ENCODE measurements around the gene ZFHX3.

The ZFHX3 gene, protein sequence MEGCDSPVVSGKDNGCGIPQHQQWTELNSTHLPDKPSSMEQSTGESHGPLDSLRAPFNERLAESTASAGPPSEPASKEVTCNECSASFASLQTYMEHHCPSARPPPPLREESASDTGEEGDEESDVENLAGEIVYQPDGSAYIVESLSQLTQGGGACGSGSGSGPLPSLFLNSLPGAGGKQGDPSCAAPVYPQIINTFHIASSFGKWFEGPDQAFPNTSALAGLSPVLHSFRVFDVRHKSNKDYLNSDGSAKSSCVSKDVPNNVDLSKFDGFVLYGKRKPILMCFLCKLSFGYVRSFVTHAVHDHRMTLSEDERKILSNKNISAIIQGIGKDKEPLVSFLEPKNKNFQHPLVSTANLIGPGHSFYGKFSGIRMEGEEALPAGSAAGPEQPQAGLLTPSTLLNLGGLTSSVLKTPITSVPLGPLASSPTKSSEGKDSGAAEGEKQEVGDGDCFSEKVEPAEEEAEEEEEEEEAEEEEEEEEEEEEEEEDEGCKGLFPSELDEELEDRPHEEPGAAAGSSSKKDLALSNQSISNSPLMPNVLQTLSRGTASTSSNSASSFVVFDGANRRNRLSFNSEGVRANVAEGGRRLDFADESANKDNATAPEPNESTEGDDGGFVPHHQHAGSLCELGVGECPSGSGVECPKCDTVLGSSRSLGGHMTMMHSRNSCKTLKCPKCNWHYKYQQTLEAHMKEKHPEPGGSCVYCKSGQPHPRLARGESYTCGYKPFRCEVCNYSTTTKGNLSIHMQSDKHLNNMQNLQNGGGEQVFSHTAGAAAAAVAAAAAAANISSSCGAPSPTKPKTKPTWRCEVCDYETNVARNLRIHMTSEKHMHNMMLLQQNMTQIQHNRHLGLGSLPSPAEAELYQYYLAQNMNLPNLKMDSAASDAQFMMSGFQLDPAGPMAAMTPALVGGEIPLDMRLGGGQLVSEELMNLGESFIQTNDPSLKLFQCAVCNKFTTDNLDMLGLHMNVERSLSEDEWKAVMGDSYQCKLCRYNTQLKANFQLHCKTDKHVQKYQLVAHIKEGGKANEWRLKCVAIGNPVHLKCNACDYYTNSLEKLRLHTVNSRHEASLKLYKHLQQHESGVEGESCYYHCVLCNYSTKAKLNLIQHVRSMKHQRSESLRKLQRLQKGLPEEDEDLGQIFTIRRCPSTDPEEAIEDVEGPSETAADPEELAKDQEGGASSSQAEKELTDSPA (N-terminal part only)

DNA sequence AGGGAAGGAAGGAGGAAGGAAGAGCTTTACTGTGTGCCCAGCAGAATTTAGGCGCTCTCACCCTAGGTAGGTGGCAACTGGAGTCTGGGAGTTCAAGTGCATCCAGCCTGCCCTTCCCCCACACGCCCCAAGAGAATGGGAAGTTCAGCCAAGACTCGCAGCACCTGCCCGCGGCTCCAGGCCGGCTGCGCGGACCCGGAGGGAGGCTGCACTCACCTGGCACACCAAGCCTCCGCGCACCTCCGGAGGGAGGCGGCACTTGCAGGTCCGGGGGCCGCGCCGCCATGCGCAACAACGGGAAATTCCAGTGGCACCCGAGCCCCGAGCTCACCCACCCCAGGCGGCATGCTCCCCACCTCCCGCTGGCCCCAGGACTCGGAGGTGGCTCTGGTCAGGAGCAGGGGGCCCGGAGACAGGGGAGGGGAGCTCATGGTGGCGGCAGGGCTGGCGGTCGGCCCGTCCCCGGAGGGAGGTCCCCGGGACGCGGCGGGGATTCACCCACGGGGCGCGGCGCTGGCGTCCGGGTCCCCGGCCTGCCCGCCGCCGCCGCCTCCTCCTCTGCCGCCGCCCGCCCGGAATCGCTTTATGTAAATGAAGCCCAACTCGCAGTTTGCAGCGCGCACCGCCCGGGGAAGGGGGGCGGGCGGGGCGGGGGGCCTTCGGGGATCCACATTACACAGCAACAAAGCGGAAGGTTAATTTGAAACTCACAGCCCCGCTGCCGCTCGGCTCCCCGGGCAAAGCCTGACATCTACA is at the start of gene ZFHX3:
ZFHX3 (minus strand) TSS at position 593 of the 756 bp plus-strand sequence. CDS start 87,983 bp downstream, outside the sequence.
- H4K20me1 ChIP-seq = peaks cover 25% of the 10 kb centered on the region
- H3K9ac ChIP-seq = peak within 1 kb of the TSS; percentile 63
- H3K36me3 ChIP-seq = no peaks in the 10 kb centered on the region
- H3K27ac ChIP-seq = no peak within 1 kb of the TSS
- H3K27me3 ChIP-seq = peaks cover 82% of the 10 kb centered on the region
- peak within 1 kb of the TSS; percentile 69 for H3K4me3 ChIP-seq
- H3K4me1 ChIP-seq = peaks cover 15% of the 10 kb centered on the region
- no peak for TF ChIP-seq Cebpa-rat (IDR thresholded peaks at IDR 0.05)
- no peaks in the 10 kb centered on the region for H3K9me3 ChIP-seq
- peak within 1 kb of the TSS; percentile 96 for H3K4me2 ChIP-seq

DNA sequence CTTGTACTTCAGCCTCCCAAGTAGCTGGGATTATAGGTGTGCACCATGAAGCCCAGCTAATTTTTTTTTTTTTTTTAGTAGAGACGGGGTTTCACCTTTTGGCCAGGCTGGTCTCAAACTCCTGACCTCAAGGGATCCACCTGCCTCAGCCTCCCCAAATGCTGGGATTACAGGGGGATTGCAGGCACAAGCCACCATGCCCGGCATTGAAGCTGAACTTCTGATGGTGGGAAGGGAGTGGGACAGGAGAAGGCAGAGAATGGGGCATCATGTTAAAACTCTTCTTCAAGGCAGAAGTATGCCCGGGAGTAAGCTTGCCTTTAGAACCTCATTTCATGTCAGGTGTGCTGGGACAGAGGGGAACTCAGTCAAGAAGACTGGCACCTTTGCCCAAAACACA is 48.6 kb upstream of the ZFHX3 start:
- H3K4me1 ChIP-seq = peaks cover 7% of the 10 kb centered on the region; the same call in 1 of the 2 replicates
- H4K20me1 ChIP-seq = no peaks in the 10 kb centered on the region
- TF ChIP-seq Cebpa-rat (IDR thresholded peaks at IDR 0.05) = no peak
- no peak overlapping the region for H3K27ac ChIP-seq
- H3K27me3 ChIP-seq = no peaks in the 10 kb centered on the region
- H3K4me3 ChIP-seq = no peak overlapping the region
- H3K9ac ChIP-seq = no peak overlapping the region
- no peak overlapping the region for H3K4me2 ChIP-seq
- peaks cover 7% of the 10 kb centered on the region; the same call in 1 of the 2 replicates for H3K9me3 ChIP-seq
- H3K36me3 ChIP-seq = no peaks in the 10 kb centered on the region

DNA sequence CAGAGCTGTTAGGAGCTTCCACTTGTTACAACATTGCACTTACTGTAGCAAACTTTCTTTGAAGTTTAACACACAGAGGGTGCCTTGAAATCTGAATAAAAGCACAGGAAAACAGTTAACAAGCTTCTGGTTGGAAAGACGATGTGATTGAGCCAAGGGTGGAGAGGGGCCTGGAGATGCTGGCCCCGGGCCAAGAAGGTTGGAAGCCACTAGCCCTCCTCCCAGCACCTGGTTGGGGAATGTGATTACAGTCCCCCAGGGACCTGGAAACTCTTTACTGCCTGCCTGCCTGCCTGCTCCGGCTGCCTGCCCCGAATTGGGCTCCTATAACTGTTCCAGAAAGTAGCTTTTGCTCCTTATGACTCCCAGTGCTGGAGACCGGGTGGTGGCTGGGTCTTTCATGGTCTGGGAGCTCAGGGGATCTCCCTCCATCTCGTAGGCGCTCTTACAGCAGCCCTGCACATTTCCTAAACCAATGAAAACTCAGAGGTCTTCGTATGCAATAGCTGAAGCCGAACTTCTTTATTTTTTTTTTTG is 48.0 kb upstream of the ZFHX3 start:
- Histone ChIP-seq H4K20me1 (no peaks in the 10 kb centered on the region), H3K27me3 (no peaks in the 10 kb centered on the region), H3K27ac (no peak overlapping the region), H3K4me1 (peaks cover 7% of the 10 kb centered on the region; the same call in 1 of the 2 replicates), H3K4me3 (no peak overlapping the region), H3K4me2 (no peak overlapping the region), H3K9ac (no peak overlapping the region), H3K9me3 (peaks cover 7% of the 10 kb centered on the region; the same call in 1 of the 2 replicates), H3K36me3 (no peaks in the 10 kb centered on the region)
- no peak for TF ChIP-seq Cebpa-rat (IDR thresholded peaks at IDR 0.05)

DNA sequence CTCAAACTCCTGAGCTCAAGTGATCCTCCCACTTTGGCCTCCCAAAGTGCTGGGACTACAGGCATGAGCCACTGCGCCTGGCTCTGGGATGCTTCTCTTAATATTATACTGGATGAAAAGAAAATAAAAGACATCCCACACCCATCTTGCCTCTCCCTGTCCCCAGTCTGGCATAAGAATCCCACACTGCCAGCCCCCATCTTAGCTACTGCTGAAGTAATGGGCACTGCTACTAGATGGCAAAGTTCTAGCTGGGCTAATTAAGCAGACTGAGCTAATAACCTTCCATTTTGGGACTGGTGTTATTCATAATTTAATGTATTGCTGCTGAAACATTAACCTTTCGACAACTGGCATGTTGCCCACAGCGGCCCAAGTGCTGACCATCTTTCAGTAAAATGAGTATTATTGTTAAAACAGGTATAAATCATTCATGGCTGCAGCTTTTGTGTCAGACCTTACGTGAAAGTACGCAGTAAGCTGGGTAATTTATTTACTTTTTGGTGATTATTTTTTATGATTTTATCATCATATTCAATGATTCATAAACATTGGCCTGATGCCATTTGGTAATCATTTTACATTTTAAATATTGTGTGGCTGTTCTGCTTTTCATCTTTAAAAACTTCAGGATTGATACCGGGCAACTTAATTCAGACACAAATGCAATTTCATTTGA is 47.4 kb upstream of the ZFHX3 start:
- H3K27me3 ChIP-seq = no peaks in the 10 kb centered on the region
- no peaks in the 10 kb centered on the region for H4K20me1 ChIP-seq
- no peak overlapping the region for H3K4me3 ChIP-seq
- no peak overlapping the region for H3K27ac ChIP-seq
- no peak overlapping the region for H3K4me2 ChIP-seq
- no peaks in the 10 kb centered on the region for H3K36me3 ChIP-seq
- no peak overlapping the region for H3K9ac ChIP-seq
- H3K9me3 ChIP-seq = peaks cover 7% of the 10 kb centered on the region; the same call in 1 of the 2 replicates
- H3K4me1 ChIP-seq = peaks cover 7% of the 10 kb centered on the region; the same call in 1 of the 2 replicates
- no peak for TF ChIP-seq Cebpa-rat (IDR thresholded peaks at IDR 0.05)

DNA sequence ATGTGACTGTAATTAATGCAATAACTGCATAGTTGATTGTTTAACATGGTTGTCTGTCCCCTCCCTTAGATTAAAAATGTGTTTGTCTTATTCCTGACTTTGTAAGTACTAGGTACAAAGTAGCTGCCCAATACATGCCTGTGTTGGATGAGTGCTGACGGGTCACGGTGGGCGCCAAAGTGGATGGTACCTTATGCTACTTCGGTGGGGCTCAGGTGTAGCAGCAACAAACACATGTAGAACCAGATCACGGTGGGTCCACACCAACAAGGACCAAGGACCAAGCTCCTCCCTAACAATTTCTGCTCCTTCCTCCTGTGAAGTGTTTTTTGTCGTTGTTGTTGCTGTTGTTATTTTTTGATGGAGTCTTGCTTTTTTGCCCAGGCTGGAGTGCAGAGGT is 46.4 kb upstream of the ZFHX3 start:
- Histone ChIP-seq H3K27ac (no peak overlapping the region), H4K20me1 (no peaks in the 10 kb centered on the region), H3K4me3 (no peak overlapping the region), H3K27me3 (no peaks in the 10 kb centered on the region), H3K4me2 (no peak overlapping the region), H3K36me3 (no peaks in the 10 kb centered on the region), H3K9me3 (peaks cover 7% of the 10 kb centered on the region; the same call in 1 of the 2 replicates), H3K4me1 (peaks cover 7% of the 10 kb centered on the region; the same call in 1 of the 2 replicates), H3K9ac (no peak overlapping the region)
- no peak for TF ChIP-seq Cebpa-rat (IDR thresholded peaks at IDR 0.05)

DNA sequence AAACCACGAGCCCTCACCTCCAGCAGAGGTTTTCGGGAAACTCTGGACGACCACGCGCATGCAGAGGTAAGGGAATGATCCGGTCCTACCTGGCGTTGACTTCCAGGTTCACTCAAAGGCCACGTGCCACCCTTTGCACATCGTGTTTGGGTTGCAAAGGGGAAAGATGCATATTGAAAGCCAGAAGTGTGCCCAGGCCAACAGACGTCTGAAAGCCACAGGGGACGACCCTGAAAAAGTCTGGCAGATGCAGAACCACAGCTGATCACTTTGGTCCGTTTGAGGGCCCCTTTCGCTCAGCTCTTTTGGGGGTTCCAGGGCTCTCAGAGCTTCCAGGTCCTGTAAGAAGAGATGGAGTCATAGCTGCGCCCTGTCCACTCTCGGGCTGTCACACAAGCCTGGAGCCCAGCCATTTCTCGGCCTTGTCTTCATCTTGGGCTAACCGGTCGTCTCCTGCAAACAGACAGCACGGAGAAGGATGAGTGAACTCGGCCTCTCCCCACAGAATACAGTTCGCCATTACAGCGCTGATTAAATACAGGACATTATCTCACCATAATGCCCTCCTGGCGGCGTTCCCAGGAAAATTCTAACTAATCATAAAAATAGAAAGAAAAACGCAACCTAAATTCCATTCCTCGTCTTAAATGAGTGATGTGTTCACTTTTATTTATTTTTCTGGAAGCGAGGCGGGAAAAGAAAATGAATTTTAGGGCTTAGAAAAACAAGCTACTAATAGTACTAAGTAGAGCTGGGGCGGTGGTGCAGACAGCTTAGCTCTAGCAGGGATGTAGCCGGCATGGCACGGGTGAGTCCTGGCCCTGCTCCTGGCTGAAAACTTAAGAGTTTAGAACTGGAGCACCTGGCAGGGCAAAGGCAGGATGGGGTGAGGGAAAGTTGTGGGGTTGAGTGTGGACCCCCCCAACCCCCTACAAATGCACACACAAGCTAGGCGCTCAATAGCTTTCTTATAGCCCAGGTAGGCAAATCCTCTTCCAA is 45.5 kb upstream of the ZFHX3 start:
- no peak for TF ChIP-seq Cebpa-rat (IDR thresholded peaks at IDR 0.05)
- no peak overlapping the region for H3K4me3 ChIP-seq
- no peaks in the 10 kb centered on the region for H3K36me3 ChIP-seq
- H3K9ac ChIP-seq = no peak overlapping the region
- H3K27me3 ChIP-seq = no peaks in the 10 kb centered on the region
- H3K9me3 ChIP-seq = peaks cover 7% of the 10 kb centered on the region; the same call in 1 of the 2 replicates
- no peak overlapping the region for H3K4me2 ChIP-seq
- peaks cover 7% of the 10 kb centered on the region; the same call in 1 of the 2 replicates for H3K4me1 ChIP-seq
- no peaks in the 10 kb centered on the region for H4K20me1 ChIP-seq
- no peak overlapping the region for H3K27ac ChIP-seq

DNA sequence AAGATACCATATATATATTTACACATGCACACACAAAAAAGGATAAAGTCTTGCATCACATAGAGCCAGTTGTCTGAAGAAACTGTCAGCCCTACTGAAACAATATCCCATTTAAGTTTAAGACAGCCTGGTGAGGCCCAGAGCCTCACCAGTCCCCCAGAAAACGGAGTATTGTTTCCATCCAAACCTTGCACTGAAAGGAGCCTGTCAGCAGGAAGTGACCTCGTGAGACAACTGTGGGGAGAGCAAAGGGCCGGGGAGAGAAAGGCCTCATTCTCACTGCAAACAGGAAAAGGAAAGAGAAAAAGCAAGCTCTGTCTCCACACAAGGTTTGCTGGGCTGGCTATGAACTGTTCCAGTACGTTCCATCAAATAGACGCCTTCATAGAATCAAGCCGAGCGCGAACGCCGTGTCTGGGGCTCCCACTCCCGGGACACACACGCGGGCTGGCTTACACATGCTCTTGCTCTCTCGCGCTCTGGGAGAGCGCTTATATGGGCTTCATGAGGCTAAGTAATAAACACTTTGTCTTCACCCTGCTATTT is 44.4 kb upstream of the ZFHX3 start:
- Histone ChIP-seq H3K4me2 (no peak overlapping the region), H3K27ac (no peak overlapping the region), H3K4me1 (peaks cover 15% of the 10 kb centered on the region), H4K20me1 (no peaks in the 10 kb centered on the region), H3K4me3 (no peak overlapping the region), H3K27me3 (no peaks in the 10 kb centered on the region), H3K36me3 (no peaks in the 10 kb centered on the region), H3K9me3 (peaks cover 7% of the 10 kb centered on the region; the same call in 1 of the 2 replicates), H3K9ac (no peak overlapping the region)
- no peak for TF ChIP-seq Cebpa-rat (IDR thresholded peaks at IDR 0.05)

All from BLaER1 (cell line).